Mucosa of stomach (tissue), 1 donor: ENCODE results near the gene CTCF.

Experiments used
- H3K27me3 ChIP-seq: one replicate; pipeline ENCODE4 v1.7.0; 2013; ENCODE audit warnings: mild to moderate bottlenecking, low read length; ENCODE audit not compliant: control insufficient read depth, insufficient read depth
- H3K36me3 ChIP-seq: one replicate; pipeline ENCODE4 v1.7.0; 2013; ENCODE audit warnings: low read length; ENCODE audit not compliant: control insufficient read depth, insufficient read depth
- H3K4me1 ChIP-seq: one replicate; pipeline ENCODE4 v1.7.0; 2013; ENCODE audit warnings: mild to moderate bottlenecking, low read length; ENCODE audit not compliant: control insufficient read depth, insufficient read depth
- H3K4me3 ChIP-seq: one replicate; pipeline ENCODE4 v1.7.0; 2013; ENCODE audit warnings: low read length
- H3K9ac ChIP-seq: one replicate; pipeline ENCODE4 v1.7.0; 2013; ENCODE audit warnings: mild to moderate bottlenecking, low read length, moderate library complexity
- H3K9me3 ChIP-seq: one replicate; pipeline ENCODE4 v1.7.0; 2013; ENCODE audit warnings: mild to moderate bottlenecking, low read length, moderate library complexity; ENCODE audit not compliant: control insufficient read depth
- donor health status: Pancreatic carcinoma.

The CTCF gene

GRCh38 chr16:67580202-67580601 is 17.9 kb downstream of the CTCF start:
- Histone ChIP-seq H3K4me3 (no peak overlapping the region), H3K9ac (no peak overlapping the region), H3K4me1 (no peaks in the 10 kb centered on the region), H3K27me3 (no peaks in the 10 kb centered on the region), H3K9me3 (no peaks in the 10 kb centered on the region), H3K36me3 (no peaks in the 10 kb centered on the region)

DNA sequence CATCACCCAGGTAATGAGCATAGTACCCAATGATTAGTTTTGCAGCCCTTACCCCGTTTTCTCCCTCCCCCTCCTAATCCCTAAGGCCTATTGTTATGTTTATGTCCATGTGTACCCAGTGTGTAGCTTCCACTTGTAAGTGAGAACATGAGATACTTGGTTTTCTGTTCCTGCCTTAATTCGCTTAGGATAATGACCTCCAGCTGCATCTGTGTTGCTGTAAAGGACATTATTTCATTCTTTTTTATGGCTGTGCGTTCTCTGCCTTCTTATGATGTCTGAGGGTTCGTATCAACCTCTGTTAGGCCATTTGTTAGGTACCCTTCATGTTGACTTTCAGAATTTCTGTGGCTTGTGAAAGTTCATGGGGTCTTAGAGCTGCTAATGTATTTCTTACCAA is 31.0 kb downstream of the CTCF start:
- H3K4me1 ChIP-seq, result no peaks in the 10 kb centered on the region
- H3K9ac ChIP-seq, result no peak overlapping the region
- H3K4me3 ChIP-seq, result no peak overlapping the region
- H3K36me3 ChIP-seq, result no peaks in the 10 kb centered on the region
- no peaks in the 10 kb centered on the region for H3K27me3 ChIP-seq
- H3K9me3 ChIP-seq, result no peaks in the 10 kb centered on the region

DNA sequence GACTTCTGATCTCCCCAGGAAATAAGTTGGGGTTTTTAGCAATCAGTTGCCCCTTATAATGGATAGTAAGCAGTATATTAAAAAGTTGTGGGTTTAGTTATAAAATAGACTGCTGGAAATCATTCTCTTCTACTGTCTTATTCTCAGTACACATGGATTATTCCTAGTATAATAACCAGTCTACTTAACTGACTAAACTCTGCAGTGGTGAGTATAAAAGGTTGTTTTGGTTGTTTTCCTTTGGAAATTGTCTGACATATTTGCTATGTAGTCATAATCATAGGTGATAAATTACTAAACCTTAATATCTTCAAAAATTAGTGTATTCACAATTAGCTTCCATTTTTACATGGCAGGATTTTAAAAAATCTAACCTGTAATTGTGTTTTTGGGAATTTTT is 31.4 kb downstream of the CTCF start:
- Histone ChIP-seq H3K9me3 (no peaks in the 10 kb centered on the region), H3K9ac (no peak overlapping the region), H3K4me3 (no peak overlapping the region), H3K27me3 (no peaks in the 10 kb centered on the region), H3K4me1 (no peaks in the 10 kb centered on the region), H3K36me3 (no peaks in the 10 kb centered on the region)

DNA sequence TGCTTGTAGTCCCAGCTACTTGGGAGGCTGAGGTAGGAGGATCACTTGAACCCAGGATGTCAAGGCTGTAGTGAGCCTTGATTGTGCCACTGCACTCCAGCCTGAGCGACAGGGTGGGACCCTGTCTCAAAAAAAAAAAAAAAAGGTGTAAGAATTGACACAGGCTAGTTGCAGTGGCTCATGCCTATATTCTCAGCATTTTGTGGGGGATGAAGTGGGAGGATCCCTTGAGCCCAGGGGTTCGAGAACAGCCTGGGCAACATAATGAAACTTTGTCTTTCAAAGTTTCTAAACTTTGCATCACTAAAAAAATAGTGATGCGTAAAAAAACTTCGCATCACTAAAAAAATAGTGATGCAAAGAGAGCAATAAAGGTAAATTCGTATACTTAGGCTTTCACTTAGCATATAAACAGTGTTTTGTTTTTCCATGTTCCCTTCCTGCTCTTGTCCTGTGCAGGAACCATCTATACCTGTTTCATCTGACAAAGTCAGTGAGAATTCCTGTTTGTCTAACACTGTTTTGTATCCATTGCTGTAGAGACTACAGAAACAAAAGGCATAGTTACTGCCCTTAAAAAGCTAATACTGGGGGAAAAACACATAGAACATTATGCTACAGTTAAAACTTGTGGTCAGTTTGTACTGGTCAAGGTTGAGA is 32.1 kb downstream of the CTCF start:
- Histone ChIP-seq H3K27me3 (no peaks in the 10 kb centered on the region), H3K9me3 (no peaks in the 10 kb centered on the region), H3K36me3 (no peaks in the 10 kb centered on the region), H3K9ac (no peak overlapping the region), H3K4me3 (no peak overlapping the region), H3K4me1 (no peaks in the 10 kb centered on the region)

- H3K36me3 ChIP-seq, result no peaks in the 10 kb centered on the region
- H3K9ac ChIP-seq, result no peak overlapping the region
- H3K4me3 ChIP-seq, result no peak overlapping the region
- H3K9me3 ChIP-seq, result no peaks in the 10 kb centered on the region
- H3K27me3 ChIP-seq, result no peaks in the 10 kb centered on the region
- no peaks in the 10 kb centered on the region for H3K4me1 ChIP-seq
Measured at GRCh38 chr16:67594956-67595355, 32.6 kb downstream of the CTCF start.

- Histone ChIP-seq H3K9me3 (no peaks in the 10 kb centered on the region), H3K4me1 (peaks cover 5% of the 10 kb centered on the region), H3K27me3 (no peaks in the 10 kb centered on the region), H3K9ac (no peak overlapping the region), H3K36me3 (no peaks in the 10 kb centered on the region), H3K4me3 (no peak overlapping the region)
Measured at GRCh38 chr16:67598527-67598926, 36.2 kb downstream of the CTCF start.

GRCh38 chr16:67605641-67606040 is 43.3 kb downstream of the CTCF start:
- H3K4me1 ChIP-seq, result peaks cover 5% of the 10 kb centered on the region

GRCh38 chr16:67606632-67607031 is 44.3 kb downstream of the CTCF start:
- no peaks in the 10 kb centered on the region for H3K36me3 ChIP-seq
- no peak overlapping the region for H3K9ac ChIP-seq

More at GRCh38 chr16:67605641-67606040, 43.3 kb downstream of the CTCF start:
- no peaks in the 10 kb centered on the region for H3K9me3 ChIP-seq
- no peak overlapping the region for H3K9ac ChIP-seq
- H3K27me3 ChIP-seq, result no peaks in the 10 kb centered on the region
- H3K36me3 ChIP-seq, result no peaks in the 10 kb centered on the region
- no peak overlapping the region for H3K4me3 ChIP-seq

GRCh38 chr16:67608364-67608763 is 46.0 kb downstream of the CTCF start:
- Histone ChIP-seq H3K9me3 (no peaks in the 10 kb centered on the region), H3K9ac (no peak overlapping the region), H3K4me1 (no peaks in the 10 kb centered on the region), H3K36me3 (no peaks in the 10 kb centered on the region), H3K27me3 (no peaks in the 10 kb centered on the region), H3K4me3 (no peak overlapping the region)

More at GRCh38 chr16:67606632-67607031, 44.3 kb downstream of the CTCF start:
- Histone ChIP-seq H3K27me3 (no peaks in the 10 kb centered on the region), H3K9me3 (no peaks in the 10 kb centered on the region), H3K4me3 (no peak overlapping the region), H3K4me1 (peaks cover 2% of the 10 kb centered on the region)

GRCh38 chr16:67613808-67614207 is 51.5 kb downstream of the CTCF start:
- H3K4me3 ChIP-seq, result no peak overlapping the region
- H3K36me3 ChIP-seq, result no peaks in the 10 kb centered on the region
- H3K4me1 ChIP-seq, result no peaks in the 10 kb centered on the region
- no peaks in the 10 kb centered on the region for H3K27me3 ChIP-seq
- H3K9ac ChIP-seq, result no peak overlapping the region
- H3K9me3 ChIP-seq, result no peaks in the 10 kb centered on the region

GRCh38 chr16:67628216-67628615 is 65.9 kb downstream of the CTCF start:
- no peaks in the 10 kb centered on the region for H3K27me3 ChIP-seq
- H3K9me3 ChIP-seq, result no peaks in the 10 kb centered on the region
- H3K36me3 ChIP-seq, result peaks cover 6% of the 10 kb centered on the region
- H3K4me3 ChIP-seq, result no peak overlapping the region
- no peak overlapping the region for H3K9ac ChIP-seq
- H3K4me1 ChIP-seq, result no peaks in the 10 kb centered on the region

DNA sequence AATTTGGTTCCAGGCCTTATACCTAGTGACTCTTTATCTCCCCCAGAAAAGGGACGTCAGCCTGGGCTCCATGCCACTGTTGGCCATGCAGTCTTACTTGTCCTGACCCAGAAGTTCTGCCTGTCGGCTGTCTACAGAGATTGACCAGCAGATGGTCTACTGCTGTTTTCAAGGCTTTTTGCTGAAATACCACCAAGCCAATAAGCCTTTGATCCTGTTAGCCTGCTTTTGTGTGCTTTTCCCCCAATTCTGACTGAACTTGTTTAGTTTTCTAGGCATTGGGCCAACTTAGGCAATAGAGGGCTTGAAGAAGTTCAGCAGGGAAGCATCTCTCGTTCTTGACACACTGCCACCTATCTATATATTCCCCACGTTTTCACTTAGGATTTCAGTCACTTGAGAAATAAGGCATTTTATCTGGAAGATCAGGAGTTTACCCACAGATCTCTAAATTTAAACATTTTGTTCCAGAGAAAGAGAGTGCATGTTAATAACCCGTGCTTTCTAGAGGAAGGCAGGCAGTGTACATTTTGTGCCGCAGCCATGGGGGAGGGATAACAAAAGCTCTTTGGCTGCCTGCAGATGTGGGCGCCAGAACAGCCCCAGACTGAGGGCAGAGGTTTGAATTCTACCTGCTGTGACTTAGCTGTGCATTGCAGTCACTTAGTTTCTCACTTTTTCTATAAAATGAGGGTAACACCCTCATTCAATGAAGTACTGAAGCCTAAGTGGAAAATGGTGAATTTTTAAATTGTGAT is 70.3 kb downstream of the CTCF start:
- no peaks in the 10 kb centered on the region for H3K4me1 ChIP-seq
- peaks cover 9% of the 10 kb centered on the region for H3K36me3 ChIP-seq
- no peaks in the 10 kb centered on the region for H3K27me3 ChIP-seq
- H3K9me3 ChIP-seq, result no peaks in the 10 kb centered on the region
- H3K4me3 ChIP-seq, result no peak overlapping the region
- H3K9ac ChIP-seq, result no peak overlapping the region
